DMS53 treated with DMSO at 0.1 percent for 48 hours (cell line): ENCODE results near the gene NOL12.
A peak's percentile ranks its signal among the peaks of the same experiment; 100 is the strongest.
"Not testable (repeated sequence)": the region's sequence is repeated elsewhere in the genome, so short reads cannot be mapped to it uniquely, and the experiment has no call there.

Experiments
- DNase-seq: peaks from one replicate; lab custom pipeline; 2025; ENCODE audit not compliant: unreplicated experiment; lab: John Stamatoyannopoulos, UW

Gene NOL12

DNA sequence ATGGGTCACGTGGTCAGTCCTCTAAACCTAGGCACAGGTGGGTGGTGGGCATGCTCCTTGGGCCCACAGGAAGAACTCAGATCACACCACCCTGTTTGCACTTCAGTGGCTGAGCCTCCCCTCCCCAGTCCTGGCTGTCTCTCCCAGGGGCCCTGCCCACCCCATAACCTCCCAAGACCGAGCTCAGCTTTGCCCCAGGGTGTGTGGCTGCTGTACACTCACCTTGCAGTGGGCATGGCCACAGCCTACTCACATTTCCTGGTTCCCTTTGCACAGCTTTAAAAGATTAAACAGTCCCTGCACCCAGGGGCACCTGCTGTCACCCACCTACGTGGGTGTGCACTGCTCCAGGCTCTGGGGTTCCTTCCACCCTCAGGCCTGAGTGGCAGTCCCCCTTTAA lies 24.5 kb downstream of the NOL12 start:
- DNase-seq: no peak

DNA sequence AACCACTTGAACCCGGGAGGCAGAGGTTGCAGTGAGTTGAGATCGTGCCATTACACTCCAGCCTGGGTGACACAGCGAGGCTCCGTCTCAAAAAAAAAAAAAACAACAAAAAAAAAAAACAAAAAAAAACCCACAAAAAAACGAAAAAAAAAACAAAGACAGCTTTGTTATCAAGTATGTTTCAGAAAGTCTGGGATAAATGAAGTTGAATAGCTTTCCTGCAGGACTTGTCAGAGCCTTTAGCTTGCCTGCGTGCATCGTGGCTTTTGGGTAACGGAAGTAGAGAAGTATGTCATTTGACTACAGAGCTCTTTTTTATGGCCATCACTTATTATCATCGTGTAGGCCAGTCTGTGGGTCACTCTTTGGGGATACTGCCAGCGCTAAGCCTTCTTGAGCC lies 25.3 kb downstream of the NOL12 start:
- no peak for DNase-seq

DNA sequence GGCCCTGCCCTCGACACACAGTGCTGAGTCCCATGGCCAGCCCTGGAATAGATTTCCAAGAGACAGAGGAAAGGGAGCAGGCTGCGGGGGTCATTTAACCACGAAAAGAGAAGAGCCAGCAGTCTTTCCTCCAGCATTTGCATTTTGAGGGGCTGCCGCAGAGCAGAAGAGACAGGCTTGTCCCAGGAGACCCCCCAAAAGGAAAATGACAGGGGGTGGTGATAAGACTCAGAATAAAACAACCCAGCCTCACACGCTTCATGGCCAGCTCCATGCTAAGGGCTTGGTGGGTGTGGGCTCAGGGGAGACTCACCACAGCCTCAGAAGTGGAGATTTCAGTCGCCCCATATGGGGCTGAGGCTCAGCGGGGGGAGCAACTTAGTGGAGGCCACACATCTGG lies 27.6 kb downstream of the NOL12 start:
- DNase-seq: no peak

DNA sequence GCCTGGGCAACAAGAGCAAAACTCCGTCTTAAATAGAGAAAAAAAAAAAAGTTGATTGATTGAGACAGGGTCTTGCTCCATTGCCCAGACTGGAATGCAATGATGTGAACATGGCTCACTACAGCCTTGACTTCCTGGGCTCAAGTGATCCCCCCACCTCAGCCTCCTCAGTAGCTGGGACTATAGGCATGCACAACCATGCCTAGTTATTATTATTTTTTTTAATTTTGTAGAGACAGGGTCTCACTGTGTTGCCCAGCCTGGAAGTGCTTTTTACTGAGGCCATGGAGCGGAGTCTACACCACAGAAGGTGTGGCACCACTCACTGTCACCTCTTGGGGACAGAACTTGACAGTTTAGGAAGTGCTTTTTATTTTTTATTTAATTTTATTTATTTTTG lies 28.5 kb downstream of the NOL12 start:
- no peak for DNase-seq

DNA sequence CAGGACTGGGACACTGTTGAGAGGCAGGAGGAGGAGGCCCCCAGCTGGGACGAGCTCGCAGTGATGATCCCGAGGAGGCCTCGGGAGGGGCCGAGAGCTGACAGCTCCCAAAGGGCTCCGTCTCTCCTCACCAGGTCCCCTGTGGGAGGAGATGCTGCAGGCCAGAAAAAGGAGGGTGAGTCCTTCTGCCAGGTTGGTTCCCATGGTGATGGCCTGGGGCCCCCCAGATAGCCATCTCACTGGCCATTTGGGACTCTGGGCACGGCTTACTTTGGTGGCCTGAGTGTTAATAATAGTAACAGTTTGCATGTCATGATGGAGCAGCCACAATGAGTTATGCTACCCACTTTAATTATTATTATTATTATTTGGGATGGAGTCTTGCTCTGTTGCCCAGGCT lies 29.6 kb downstream of the NOL12 start:
- no peak for DNase-seq

DNA sequence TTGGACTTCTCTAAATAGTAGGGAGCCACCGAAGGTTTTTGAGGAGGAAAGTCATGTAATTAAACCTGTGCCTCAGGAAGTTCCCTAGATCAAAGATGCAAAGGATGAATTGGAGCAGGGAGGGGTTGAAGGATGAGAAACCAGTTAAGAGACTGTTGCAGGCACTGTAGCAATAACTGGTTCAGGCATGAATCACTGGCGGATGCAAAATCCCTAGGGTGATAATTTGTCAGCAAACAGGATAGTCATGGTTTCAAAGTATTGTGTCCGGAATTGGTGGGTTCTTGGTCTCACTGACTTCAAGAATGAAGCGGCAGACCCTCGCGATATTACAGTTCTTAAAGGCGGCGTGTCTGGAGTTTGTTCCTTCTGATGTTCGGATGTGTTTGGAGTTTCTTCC lies 30.6 kb downstream of the NOL12 start:
- no peak for DNase-seq

DNA sequence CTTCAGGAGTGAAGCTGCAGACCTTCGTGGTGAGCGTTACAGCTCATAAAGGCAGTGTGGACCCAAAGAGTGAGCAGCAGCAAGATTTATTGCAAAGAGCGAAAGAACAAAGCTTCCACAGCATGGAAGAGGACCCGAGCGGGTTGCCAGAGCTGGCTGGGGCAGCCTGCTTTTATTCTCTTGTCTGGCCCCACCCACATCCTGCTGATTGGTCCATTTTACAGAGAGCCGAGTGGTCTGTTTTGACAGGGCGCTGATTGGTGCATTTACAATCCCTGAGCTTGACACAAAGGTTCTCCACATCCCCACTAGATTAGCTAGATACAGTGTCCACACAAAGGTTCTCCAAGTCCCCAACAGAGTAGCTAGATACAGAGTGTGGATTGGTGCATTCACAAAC lies 31.1 kb downstream of the NOL12 start:
- DNase-seq: not testable (repeated sequence)

DNA sequence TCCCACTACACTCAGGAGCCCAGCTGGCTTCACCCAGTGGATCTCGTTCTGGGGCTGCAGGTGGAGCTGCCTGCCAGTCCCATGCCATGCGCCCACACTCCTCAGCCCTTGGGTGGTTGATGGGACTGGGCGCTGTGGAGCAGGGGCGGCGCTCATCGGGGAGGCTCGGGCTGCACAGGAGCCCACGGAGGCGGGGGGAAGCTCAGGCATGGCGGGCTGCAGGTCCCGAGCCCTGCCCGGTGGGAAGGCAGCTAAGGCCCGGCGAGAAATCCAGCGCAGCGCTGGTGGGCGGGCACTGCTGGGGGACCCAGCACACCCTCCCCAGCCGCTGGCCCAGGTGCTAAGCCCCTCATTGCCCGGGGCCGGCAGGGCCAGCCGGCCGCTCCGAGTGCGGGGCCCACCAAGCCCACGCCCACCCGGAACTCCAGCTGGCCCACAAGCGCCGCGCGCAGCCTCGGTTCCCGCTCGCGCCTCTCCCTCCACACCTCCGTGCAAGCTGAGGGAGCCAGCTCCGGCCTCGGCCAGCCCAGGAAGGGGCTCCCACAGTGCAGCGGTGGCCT lies 31.7 kb downstream of the NOL12 start:
- not testable (repeated sequence) for DNase-seq

DNA sequence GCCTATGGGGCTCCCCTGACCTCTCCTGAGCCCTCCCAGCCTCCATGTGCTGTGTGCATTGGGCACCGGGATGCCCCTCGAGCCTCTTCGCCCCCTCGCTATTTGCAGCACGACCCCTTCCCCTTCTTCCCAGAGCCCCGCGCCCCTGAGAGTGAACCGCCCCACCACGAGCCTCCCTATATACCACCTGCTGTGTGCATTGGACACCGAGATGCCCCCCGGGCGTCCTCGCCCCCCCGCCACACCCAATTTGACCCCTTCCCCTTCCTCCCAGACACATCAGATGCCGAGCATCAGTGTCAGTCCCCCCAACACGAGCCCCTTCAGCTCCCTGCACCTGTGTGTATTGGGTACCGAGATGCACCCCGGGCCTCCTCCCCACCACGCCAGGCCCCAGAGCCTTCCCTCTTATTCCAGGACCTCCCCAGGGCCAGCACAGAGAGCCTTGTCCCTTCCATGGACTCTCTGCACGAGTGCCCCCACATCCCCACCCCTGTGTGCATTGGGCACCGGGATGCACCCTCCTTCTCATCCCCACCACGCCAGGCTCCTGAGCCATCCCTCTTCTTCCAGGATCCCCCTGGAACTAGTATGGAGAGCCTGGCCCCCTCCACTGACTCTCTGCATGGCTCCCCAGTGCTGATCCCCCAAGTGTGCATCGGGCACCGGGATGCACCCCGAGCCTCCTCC lies 39.6 kb downstream of the NOL12 start:
- no peak for DNase-seq

DNA sequence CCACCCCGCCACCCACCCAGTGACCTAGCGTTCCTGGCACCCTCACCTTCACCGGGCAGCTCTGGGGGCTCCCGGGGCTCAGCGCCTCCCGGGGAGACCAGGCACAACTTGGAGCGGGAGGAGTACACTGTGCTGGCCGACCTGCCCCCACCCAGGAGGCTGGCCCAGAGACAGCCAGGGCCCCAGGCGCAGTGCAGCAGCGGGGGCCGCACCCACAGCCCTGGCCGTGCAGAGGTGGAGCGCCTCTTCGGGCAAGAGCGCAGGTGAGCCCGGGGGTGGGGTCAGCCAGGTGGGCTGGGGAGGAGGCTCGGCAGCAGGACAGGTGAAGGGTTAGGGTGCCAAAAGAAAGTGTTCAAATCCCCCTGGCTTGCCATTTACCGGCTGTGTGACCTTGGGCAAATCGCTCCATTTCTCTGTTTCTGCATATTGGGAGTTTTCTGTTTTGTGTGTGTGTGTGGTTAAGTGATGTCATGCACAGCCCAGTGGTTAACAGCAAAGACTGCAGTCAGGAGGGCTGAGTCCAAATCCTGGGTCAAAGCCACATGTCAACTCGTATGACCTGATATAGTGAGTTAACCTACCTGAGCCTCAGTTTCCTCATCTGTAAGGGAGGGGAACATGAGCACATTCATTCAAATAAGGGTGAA lies 40.2 kb downstream of the NOL12 start:
- DNase-seq: no peak

DNA sequence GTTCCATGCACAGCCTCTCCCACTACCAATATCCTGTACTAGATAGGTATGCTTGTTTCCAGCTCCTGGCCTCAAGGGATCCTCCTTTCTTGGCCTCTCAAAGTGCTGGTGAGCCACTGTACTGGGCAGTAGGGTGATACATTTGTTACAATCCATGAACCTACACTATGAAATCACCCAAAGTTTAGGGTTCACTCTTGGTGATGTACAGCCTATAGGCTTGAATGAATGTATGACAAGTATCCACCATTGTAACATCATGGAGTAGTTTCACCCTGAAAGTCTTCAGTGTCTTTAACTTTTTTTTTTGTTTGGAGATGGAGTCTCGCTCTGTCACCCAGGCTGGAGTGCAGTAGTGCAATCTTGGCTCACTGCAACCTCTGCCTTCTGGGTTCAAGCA lies 42.5 kb downstream of the NOL12 start:
- DNase-seq: no peak

DNA sequence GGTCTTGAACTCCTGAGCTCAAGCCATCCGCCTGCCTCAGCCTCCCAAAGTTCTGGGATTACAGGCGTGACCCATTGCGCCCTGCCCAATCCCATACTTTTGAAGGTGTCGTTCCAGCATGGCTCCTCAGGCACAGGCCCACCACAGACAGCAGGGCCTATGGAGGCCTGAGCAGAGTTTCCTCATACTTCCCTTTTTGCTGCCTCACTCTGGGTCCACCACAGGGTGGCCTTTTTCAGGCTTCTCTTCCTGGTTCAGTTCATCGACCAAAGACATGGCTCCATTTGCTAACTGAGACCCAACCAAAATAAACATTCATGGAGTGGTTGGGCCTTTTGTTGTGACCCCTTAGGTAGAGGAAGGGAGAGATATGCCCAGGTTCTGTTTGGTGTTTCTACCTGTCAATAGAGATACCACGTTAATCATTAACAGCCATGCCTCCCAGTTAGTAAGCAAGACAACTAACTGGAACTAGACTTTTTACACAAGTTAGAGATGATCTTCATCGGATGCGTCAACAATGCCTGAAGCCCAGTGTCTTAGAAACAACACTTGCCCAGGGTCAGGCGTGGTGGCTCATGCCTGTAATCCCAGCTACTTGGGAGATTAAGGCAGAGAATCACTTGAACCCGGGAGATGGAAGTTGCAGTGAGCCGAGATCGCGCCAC lies 45.8 kb downstream of the NOL12 start:
- DNase-seq: peak; percentile 69

DNA sequence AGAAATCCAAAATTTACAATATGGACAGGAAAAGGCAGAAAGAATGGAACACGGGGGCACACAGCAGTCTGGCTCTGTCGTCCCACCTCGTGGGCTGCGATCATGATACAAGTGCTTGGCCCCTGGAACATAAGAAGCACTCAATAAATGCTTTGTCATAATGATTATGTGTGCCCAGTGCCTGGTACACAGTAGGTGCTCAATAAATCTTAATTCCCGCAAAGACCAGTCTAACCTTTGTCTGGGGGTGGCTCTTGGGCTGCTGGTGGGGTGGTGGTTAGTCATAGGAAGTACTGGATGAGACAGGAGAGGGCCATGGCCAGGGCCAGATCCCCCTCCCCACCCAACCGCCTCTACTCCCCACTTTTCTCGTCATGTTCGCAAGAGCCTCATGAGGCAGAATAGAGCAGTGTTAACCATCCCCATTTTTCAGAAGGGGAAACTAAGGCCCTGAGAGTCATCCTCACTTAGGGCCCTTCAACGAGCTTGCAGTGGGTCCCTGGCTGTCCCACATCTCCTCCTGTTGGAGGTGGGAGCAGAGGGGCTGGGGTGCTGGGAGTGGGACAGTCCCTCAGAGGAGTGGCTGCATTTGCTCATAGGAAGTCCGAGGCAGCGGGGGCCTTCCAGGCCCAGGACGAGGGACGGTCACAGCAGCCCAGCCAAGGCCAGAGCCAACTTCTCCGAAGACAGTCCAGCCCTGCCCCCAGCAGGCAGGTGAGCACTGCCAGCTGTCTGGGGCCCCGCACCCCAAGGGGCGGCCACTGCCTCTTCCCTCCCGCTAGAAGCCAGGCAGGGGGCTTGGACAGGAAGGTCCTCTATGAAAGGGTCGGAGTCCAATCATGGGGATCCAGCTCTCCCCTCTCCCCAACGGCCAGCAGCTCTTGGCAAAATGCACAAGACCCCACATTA lies 46.8 kb downstream of the NOL12 start:
- DNase-seq: no peak

DNA sequence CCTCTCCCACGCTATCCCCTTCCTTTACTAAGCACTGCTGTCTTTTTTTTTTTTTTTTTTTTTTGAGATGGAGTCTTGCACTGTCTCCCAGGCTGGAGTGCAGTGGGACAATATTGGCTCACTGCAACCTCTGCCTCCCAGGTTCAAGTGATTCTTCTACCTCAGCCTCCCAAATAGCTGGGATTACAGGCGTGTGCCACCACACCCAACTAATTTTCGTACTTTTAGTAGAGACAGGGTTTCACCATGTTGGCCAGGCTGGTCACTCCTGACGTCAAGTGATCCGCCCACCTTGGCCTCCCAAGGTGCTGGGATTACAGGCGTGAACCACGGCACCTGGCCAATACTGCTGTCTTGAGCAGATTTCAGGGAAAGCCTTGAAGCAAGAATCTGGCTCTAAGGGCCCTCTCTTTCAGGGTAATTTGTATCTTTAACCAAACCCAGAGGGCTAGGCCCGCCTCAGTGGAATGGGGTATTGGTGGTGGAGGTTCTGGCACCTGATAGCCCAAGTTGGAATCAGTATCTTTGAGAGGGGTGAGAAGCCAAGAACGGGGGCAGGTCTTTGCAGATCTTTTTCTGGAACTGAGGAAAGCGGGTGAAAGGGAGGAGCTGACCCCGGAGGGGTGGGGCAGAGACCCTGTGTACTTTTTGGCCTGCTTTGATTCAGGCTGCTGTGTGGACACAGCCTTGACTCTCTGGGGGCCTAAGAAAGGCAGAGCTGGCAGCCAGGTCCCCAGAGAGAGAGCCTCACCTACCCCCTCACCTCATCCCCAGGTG lies 47.7 kb downstream of the NOL12 start:
- DNase-seq: no peak

DNA sequence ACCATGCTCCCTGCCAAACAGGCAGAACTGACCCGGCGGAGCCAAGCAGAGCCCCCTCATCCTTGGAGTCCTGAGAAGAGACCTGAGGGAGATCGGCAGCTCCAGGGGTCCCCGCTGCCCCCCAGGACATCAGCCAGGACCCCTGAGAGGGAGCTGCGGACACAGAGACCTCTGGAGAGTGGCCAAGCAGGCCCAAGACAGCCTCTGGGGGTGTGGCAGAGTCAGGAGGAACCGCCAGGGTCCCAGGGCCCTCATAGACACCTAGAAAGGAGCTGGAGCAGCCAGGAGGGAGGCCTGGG lies 48.2 kb downstream of the NOL12 start:
- DNase-seq: no peak

DNA sequence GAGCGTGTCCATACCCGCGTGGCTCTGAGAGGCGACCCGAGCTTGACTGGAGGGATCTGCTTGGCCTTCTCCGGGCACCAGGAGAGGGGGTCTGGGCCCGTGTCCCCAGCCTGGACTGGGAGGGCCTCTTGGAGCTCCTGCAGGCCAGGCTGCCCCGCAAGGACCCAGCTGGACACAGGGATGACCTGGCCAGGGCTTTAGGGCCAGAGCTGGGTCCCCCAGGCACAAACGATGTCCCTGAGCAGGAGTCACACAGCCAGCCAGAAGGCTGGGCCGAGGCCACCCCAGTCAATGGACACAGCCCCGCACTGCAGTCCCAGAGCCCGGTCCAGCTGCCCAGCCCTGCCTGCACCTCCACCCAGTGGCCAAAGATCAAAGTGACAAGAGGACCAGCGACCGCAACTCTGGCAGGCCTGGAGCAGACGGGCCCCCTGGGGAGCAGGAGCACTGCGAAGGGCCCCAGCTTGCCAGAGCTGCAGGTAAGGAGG lies 48.9 kb downstream of the NOL12 start:
- no peak for DNase-seq

DNA sequence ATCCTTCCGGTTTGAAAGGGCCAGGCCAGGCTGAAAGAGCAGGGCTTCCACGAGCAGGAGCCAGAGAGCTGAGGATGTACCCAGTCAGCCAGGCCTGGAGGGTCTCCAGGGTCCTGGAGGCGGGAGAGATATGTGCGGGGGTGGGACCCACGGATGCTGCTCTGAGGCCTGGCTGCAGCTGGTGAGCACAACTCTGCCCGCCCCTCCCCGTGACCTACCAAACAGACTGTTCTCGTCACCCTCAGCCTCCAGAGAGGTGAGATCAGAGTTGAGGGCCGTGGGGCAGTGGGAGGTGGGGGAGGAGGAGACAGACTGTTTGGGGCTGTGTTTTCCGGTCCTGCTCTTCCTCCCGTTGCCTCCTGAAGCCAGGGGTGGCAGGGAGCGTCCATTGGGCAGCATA lies 52.9 kb downstream of the NOL12 start:
- no peak for DNase-seq

DNA sequence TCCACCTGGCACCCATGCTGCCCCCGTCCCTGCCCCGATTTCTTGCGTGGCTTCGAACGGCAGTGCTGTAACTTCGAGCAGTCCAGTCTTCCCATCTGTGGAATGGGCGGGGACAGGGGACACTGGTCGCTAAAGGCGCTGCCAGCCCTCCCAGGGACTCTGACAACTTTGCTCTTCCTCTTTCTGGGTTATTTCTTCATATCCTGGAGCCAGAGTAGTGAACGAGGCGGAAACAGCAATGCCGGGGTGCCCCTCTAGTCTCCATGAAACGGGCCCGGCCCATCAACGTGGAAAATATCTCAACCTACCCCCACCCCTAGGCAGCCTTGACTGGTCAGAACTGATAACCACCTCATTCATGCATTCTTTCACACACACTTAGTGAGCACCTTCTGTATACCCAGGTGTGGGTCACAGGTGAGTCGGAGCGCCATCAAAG lies 53.5 kb downstream of the NOL12 start:
- DNase-seq: no peak

DNA sequence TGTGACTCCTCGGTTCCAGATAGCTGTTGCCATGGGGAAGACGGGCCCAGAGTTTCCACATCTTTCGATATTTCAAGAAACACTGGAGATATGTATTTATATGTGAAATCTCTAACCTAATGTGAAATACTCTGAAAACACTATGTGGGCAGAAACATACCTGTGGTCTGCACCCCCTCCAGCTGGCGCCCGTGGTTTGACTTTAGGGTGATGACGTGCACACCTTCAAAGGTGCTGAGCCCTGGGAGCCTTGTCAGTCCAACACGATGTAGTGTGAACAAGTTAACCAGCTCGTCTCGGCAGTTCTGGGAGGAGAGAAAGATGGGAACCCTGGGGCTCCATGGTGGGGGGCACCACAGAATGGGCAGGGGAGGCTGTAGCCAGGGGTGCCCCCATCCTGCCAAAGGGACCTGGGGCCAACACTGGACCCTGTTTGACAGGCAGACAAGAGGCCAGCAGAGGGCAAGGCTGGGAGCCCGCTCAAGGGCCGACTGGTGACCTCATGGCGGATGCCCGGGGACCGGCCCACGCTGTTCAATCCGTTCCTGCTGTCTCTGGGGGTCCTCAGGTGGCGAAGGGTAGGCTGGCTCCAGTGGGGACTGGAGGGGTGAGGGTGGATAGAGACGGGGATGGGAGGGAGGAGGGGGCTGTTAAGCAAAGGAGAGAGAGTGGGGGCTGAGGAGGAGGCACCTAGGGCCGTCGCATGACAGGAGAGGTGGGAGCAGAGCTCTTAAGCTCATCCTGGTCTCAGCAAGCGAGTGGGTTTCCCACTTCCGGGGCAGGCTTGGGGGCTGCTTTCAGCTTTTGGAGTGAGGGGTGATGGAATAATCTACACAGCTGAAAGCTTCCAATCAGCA lies 54.5 kb downstream of the NOL12 start:
- DNase-seq: no peak
